Non-pigmented ciliary epithelial cell (primary cell): Measurements from ENCODE around the gene ZNF841.
"Not testable (repeated sequence)": the region's sequence is repeated elsewhere in the genome, so short reads cannot be mapped to it uniquely, and the experiment has no call there.

Source experiments
- DNase-seq: peaks from one replicate; pipeline ENCODE4 v3.0.0-alpha.2; 2010; ENCODE audit warnings: low read depth

ZNF841 gene

GRCh38 chr19:52095172-52096014, at the start of gene ZNF841:
Gene ZNF841, minus strand, starts transcription at chr19:52095765. Its CDS starts 10,964 bp downstream, at chr19:52084801.
- DNase-seq, result peak; percentile 85

DNA sequence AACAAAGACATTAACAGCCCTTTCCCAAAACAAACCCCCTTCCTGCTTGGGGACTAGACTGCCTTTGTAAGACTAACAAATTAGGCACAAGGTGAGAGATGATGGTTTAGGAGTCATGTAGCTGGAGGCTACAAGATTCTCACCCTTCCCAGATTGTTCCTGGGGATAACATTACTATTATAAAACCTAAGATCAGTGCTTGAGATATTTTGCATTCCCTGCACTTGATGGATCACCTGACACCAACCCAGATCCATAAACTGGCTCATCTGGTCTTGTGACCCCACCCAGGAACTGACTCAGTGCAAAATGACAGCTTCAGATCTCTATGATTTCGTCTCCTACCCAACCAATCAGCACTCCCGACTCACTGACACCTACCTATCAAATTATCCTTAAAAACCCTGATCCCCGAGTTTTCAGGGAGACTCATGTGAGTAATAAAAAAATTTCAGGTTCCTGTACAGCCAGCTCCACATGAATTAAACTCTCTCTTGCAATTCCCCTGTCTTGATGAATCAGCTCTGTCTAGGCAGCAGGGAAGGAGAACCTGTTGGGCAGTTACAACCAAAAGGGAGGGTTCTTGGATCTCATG, 46.5 kb upstream of the ZNF841 start:
- no peak for DNase-seq

DNA sequence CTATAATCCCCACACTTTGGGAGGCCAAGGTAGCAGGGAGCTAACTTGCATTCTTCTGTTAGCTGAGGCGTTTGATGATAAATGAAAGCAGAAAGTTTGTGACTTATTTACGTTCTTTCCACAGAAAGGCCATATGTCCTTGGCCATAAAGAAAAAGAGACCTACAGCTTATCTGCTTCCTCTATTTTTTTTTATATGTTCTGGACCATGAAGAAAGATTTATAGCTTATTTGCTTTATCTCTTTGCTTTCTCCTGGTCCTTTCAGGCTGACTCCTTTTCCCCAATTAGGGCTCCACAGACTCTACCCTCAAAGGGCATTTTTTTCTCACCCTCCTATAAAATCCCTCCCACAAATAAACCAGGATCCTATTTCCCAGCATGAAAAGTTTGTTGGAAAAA, 45.6 kb upstream of the ZNF841 start:
- no peak for DNase-seq

DNA sequence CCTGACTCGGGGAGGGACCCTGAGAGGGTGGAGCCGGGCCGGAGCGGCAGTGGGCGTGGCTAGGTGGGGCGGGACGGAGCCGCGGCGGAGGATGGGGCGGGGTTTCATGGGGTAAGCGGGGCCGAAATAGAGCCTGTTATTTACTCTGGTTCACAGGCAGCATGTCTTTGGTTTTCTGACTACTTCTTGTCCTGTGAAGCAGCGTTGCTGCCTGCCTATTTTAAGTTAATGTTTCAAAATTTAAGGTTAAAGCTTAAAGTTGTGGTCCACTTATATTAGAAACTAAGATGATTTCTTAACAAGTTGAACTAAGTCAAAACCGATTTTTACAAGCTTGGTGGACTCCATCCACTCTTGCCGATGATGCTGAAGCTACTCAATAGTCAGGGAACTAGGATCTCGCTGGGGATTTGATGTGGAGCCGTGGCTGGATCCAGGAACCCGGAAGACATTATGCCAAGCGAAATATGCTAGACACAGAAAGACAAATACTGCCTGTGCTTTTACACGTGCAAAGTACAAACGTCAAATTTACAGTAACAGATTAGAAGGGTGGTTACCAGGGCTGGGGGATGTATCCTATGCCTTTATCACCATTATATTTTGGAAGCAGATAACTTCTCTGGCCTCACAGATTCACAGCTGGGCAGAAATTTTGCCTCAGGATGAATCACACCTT, 44.6 kb upstream of the ZNF841 start:
- DNase-seq, result no peak

DNA sequence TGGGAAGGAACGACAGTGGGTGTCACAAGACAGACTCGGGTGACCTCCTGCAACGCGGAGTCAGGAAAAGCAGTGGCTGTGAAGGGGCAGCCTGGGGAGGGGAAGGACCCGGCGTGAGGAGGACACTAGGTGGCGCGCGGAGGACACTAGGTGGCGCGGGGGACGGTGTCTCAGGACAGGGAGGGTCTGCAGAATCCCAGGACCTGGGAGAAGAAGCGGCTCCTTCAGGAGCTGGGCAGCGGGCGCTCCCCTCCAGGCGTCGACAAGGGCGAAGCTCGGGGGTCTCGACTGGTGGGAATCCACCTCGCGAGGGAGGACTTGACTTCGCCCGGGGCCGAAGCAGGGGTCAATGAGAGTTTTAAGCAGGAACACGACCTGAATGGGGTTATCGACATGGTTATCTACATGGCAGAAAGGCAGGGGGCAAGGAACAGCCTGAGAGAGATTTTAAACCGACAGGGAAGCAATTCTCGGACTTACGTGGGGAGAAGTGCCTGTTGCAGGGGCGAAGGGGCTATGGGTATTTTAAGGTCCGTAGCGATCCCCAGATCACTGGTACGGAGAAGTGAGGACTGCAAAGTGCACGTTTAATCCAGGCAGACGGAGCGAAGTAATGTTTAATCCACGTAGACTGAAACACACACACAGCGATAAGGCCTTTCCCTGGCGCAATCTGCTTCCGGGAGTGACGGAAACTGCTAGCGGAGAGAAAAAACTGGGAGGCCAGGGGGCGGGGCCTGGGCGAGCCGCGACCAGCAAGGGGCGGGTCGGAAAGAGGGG, 43.9 kb upstream of the ZNF841 start, which contains the start of gene ZNF616:
TSS of gene ZNF616 (minus strand) at position 687 of the 780 bp plus-strand sequence. CDS start 9,426 bp downstream, outside the sequence.
- peak; percentile 67 for DNase-seq

- no peak for DNase-seq
Observed at GRCh38 chr19:52138983-52139251, 43.4 kb upstream of the ZNF841 start.

DNA sequence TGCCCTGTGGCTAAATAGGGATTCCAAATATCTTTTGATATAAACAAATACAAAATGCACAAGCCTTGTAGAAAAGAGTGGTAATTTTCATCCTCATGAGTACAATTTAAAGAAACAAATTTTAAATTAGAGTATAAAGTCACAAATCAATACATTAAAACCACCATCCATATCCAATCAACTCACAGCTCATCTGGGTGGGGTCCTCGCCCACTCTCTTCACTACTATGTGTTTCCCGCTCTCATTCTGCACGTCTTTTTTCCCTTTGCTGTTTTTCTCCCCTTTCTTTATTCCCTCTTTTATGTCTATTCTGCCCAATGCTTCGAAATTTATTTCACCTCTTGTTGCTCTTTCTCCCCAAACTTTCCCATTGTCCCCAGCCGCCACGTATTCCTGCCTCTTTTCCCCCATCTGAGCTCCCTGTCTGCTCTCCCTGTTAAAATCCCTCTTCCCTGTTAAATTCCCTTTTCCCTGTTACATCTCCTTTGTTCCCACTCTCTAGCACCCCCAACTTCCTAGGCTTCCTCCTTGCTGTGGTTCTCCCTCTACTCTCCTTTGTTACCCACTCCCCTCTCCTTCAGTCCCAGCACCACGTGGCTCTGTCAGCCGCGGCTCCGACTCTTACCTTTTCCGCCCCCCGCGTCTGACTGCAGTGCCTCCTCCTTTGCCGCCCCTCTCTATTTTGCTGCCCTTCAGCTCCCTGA, 42.9 kb upstream of the ZNF841 start:
- DNase-seq, result no peak

DNA sequence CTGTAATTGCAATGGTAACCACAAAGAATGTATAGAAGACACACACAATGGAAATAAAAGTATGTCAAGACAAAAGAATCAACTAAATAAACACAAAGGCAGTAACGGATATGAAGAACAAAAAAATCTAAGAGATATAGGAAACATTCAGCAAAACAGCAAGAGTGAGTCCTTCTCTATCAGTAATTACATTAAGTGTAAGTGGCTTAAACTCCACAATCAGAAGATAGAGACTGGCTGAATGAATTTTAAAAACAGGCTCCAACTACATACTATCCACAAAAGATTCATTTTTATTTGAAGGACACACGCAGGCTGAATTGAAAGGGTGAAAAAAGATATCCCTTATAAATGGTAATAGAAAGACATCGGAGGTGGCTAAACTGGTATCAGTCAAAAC, 24.7 kb upstream of the ZNF841 start:
- no peak for DNase-seq

DNA sequence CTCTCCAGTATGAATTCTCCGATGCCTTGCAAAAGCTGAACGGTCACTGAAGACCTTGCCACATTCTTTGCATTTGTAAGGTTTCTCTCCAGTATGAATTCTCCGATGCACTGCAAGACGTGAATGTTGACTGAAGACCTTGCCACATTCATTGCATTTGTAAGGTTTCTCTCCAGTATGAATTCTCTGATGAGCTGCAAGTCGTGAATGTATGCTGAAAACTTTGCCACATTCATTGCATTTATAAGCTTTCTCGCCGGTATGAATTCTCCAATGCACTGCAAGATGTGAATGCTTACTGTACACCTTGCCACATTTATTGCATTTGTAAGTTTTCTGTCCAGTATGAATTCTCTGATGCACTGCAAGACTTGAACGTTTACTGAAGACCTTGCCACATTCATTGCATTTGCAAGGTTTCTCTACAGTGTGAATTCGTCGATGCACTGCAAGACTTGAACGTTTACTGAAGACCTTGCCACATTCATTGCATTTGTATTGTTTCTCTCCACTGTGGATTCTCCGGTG, 20.0 kb upstream of the ZNF841 start:
- DNase-seq, result no peak

- no peak for DNase-seq
Observed at GRCh38 chr19:52114691-52115090, 19.1 kb upstream of the ZNF841 start.

DNA sequence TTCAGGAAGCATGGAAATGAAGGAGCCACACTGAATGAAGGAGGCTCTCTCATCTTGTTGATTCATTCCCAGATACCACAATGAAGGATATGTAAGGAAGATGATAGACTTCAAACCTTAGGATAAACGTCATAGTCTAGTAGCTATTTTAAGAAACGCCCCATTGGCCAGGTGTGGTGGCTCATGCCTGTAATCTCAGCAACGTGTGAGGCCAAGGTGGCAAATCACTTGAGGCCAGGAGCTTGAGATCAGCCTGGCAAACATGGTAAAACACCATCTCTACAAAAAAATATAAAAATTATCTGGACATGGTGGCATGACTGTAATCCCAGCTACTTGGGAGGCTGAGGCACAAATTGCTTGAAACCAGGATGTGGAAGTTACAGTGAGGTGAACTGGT, 17.1 kb upstream of the ZNF841 start:
- DNase-seq, result no peak

- no peak for DNase-seq
Observed at GRCh38 chr19:52110780-52111179, 15.2 kb upstream of the ZNF841 start.

DNA sequence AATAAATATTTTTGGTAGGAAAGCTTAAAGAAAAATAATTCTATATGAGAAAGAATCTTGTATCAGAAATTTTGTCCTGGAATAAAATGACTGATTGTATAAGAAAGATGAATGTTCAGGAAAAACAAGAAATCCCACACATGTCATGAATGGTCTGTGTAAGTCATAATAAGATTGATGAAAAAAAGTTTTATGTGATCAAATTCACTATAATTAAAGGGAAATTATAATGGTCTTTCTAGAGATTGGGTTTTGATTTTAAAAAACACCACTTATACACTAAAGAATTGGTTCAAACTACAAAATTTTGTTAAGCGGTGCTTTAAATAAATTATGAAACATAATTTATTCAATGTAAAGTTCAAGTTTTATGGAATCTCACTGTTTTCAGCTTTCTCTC, 7.2 kb upstream of the ZNF841 start:
- no peak for DNase-seq

GRCh38 chr19:52101866-52102562, 6.4 kb upstream of the ZNF841 start:
- DNase-seq, result no peak

GRCh38 chr19:52099497-52100138, 4.1 kb upstream of the ZNF841 start:
- no peak for DNase-seq

- not testable (repeated sequence) for DNase-seq
Observed at GRCh38 chr19:52096416-52096815, 851 bp upstream of the ZNF841 start.

GRCh38 chr19:52094526-52095130, 937 bp downstream of the ZNF841 start:
- no peak for DNase-seq

DNA sequence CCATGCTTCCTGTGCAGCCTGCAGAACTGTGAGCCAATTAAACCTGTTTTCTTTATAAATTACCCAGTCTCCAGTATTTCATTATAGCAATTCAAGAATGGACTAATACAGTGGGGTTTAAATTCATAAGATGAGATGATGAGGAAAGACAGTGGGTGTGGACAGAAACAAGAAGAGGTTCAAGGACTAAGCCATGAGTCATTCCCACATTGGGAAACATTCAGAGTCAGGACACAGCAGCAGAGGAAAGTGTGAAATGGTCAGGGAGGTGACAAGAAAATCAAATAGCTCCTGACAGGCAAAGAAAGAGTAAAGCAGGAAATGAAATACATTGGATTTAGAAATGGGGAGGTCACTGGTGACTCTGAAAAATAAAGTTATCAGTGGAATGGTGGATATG, 9.1 kb downstream of the ZNF841 start:
- peak; percentile 22 for DNase-seq

DNA sequence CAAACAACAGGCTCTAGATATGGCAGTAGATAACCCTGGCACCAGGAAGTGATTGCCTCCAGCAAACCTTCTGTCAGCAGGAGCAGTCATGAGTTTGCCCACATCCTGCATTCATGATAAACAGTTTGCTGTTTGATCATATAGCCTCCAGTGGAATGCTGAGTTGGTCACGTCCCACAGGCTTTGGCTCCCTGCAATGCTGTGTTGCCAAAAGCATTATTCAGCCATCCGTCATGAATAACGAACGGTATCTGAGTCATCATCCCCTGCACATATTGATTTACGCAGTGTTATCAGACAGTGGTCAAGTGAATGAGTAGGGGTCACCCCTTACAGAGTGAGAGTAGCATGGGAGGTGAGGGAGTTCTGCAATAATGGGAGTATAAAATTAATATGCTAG, 25.1 kb downstream of the ZNF841 start:
- peak; percentile 76 for DNase-seq

DNA sequence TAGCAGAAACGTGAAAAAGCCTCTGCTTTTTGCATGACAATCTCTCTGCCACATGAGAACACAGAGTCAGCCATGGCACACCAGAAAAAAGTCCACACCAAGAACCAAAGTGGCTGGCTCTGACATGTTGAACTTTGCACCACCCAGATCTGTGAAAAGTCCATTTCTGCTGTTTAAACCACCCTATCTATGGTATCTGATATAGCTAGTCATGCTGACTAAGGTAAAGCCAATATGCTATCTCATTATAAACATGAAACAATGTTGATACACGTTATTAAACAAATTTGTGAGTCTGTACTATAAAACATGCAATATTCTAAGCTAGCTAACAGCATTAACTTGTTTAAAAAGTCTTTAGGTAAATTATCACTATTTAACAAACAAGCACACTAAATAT, 25.9 kb downstream of the ZNF841 start:
- DNase-seq, result no peak
